ENCODE results near the gene LAMA2.

DNA sequence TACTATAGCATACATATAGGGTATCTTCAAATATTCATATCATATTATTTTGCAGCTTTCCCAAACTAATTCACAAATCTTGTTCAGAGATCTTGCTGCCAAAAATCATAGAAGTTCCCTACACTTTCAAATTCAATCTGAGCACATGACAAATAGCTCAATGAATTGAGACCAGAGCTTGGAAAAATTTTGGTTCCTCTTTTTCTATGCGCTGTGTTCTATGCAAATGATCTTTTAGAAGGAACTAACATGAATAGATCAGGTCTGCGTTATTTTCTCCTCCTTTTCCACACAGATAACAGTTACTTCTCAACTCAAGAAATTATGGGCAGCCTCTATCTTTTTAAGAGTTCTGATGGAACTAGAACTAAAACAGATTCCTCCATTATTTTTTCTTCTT is 510.7 kb downstream of the LAMA2 start:
- TF ChIP-seq, protein P1, sequence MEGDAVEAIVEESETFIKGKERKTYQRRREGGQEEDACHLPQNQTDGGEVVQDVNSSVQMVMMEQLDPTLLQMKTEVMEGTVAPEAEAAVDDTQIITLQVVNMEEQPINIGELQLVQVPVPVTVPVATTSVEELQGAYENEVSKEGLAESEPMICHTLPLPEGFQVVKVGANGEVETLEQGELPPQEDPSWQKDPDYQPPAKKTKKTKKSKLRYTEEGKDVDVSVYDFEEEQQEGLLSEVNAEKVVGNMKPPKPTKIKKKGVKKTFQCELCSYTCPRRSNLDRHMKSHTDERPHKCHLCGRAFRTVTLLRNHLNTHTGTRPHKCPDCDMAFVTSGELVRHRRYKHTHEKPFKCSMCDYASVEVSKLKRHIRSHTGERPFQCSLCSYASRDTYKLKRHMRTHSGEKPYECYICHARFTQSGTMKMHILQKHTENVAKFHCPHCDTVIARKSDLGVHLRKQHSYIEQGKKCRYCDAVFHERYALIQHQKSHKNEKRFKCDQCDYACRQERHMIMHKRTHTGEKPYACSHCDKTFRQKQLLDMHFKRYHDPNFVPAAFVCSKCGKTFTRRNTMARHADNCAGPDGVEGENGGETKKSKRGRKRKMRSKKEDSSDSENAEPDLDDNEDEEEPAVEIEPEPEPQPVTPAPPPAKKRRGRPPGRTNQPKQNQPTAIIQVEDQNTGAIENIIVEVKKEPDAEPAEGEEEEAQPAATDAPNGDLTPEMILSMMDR (IDR thresholded peaks at IDR 0.05), result no peak
- TF ChIP-seq POLR2A (IDR thresholded peaks at IDR 0.05), result no peak

All from suprapubic skin (tissue), 3 donors.